ENCODE measurements around the gene SPRR3.

The SPRR3 gene

DNA sequence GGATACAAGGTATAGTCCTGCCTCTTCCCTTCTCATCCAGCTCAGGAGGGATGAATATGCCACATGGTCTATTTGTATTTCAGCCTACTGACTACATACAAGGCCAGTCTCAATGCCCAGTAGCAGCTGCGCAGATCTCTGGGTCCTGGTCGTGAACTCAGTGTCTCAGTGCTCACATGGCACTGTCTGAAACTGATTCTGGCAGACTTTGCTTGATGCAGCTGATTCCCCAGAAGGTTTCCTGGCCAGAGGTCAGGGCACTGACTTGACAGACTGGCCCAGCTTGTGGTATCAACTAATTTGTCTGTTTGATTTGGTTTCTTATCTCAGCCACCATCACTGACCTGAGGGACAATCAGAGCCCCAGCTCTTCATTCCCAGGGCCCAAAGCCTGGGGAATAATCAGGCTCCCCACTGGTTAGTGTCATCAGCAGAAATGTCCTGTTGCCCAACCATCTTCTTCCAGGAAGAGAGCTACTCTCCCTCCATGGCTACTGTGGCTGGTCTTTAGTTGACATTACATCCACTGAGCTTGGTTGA, 38.6 kb upstream of the SPRR3 start:
- Histone ChIP-seq H4K20me1 (no peaks in the 10 kb centered on the region), H3K27ac (peak overlapping the region in 2 of 11 experiments; percentile 67 to 69; a peak in 2 of 22 replicates), H3K4me1 (peaks cover 16 to 56% (median 44%) of the 10 kb centered on the region in 10 experiments), H3K4me3 (no peak overlapping the region), H3K4me2 (peak overlapping the region in 8 of 11 experiments; percentile 85 to 96 (median 90); a peak in 16 of 22 replicates), H3K9me3 (replicated peaks in 1 of 11) (peaks cover 0 to 11% (median 3%) of the 10 kb centered on the region in 11 experiments; a peak in 6 of 22 replicates), H3K27me3 (peaks cover 0 to 14% (median 0%) of the 10 kb centered on the region in 11 experiments; a peak in 3 of 22 replicates), H3K9ac (peak overlapping the region in 1 of 11 experiments; percentile 4; a peak in 1 of 22 replicates), H3K36me3 (no peaks in the 10 kb centered on the region)
- TF ChIP-seq Cebpa-rat (IDR thresholded peaks at IDR 0.05), result no peak

DNA sequence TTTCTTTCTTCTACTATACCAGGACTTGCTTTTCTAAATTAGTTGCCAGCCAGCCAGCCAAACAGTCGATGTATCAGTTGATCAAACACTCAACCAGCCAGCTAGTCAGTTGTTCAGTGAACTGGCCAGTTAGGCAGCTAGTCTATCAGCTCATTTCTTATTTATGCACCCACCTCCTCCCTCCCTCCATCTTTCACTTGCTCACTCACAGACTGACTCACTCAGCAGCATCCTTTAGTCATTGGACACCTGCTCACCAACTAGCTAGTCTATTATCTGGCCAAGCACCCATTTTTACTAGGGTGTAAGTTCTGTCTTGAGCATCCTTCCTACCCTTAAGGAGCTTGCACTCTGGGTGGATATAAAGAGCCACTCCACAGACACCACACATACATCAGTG, 37.0 kb upstream of the SPRR3 start:
- no peak overlapping the region for H3K4me2 ChIP-seq
- H3K4me3 ChIP-seq, result no peak overlapping the region
- peaks cover 0 to 10% (median 0%) of the 10 kb centered on the region in 11 experiments; a peak in 3 of 22 replicates for H3K9me3 ChIP-seq (replicated peaks in 1 of 11)
- TF ChIP-seq Cebpa-rat (IDR thresholded peaks at IDR 0.05), result no peak
- H3K27me3 ChIP-seq, result peaks cover 0 to 14% (median 0%) of the 10 kb centered on the region in 11 experiments; a peak in 3 of 22 replicates
- no peak overlapping the region for H3K9ac ChIP-seq
- H3K4me1 ChIP-seq, result peaks cover 25 to 60% (median 55%) of the 10 kb centered on the region in 10 experiments
- no peaks in the 10 kb centered on the region for H3K36me3 ChIP-seq
- H3K27ac ChIP-seq, result no peak overlapping the region
- no peaks in the 10 kb centered on the region for H4K20me1 ChIP-seq

DNA sequence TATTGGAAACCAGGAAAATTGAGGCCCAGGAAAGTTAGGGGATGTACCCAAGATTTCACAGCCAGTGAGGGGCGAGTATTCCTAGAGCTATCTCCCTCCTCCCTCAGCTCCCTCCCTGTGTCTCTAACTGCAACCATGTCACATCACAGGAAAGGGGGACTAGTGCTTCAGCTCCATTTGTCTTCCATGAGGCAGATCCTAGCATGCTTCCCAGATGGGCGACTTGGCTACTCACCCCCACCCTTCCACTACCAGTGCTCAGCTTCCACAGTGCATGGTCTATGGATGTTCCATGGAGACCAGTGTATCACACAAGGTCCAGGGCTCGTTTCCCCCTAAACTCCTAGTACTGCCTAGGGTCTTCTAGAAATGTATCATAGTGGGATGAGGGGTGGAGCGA, 35.7 kb upstream of the SPRR3 start:
- H3K9ac ChIP-seq, result no peak overlapping the region
- no peaks in the 10 kb centered on the region for H4K20me1 ChIP-seq
- no peak overlapping the region for H3K4me3 ChIP-seq
- peaks cover 0 to 10% (median 0%) of the 10 kb centered on the region in 11 experiments; a peak in 3 of 22 replicates for H3K9me3 ChIP-seq (replicated peaks in 1 of 11)
- H3K36me3 ChIP-seq, result no peaks in the 10 kb centered on the region
- no peak for TF ChIP-seq Cebpa-rat (IDR thresholded peaks at IDR 0.05)
- H3K4me1 ChIP-seq, result peaks cover 30 to 60% (median 55%) of the 10 kb centered on the region in 10 experiments
- peaks cover 0 to 7% (median 0%) of the 10 kb centered on the region in 11 experiments; a peak in 2 of 22 replicates for H3K27me3 ChIP-seq
- H3K27ac ChIP-seq, result no peak overlapping the region
- H3K4me2 ChIP-seq, result no peak overlapping the region

DNA sequence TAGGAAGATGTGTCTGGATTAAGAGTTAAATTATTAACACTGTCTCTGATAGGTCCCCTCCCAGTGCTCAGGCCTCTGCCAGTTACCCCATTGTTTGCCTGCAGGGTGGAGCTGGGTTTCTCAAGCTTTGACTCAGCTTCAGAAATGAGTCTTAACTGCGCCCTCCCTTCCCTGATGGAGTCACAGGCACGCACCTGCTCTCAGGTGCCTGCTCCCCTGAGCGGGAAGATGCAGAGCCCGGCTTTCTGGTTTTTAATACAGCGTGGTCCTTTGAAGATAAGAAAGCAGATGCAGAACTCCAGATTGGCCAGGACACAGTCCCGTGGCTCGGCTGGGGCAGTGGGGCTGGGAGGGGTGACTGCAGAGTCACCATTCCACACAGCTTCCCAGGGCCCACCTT, 34.3 kb upstream of the SPRR3 start:
- Histone ChIP-seq H3K9ac (no peak overlapping the region), H3K4me2 (no peak overlapping the region), H3K4me3 (no peak overlapping the region), H3K9me3 (replicated peaks in 1 of 11) (peaks cover 0 to 16% (median 2%) of the 10 kb centered on the region in 11 experiments; a peak in 10 of 22 replicates), H4K20me1 (no peaks in the 10 kb centered on the region), H3K4me1 (peaks cover 27 to 57% (median 52%) of the 10 kb centered on the region in 10 experiments), H3K27me3 (no peaks in the 10 kb centered on the region), H3K27ac (no peak overlapping the region), H3K36me3 (no peaks in the 10 kb centered on the region)
- no peak for TF ChIP-seq Cebpa-rat (IDR thresholded peaks at IDR 0.05)

DNA sequence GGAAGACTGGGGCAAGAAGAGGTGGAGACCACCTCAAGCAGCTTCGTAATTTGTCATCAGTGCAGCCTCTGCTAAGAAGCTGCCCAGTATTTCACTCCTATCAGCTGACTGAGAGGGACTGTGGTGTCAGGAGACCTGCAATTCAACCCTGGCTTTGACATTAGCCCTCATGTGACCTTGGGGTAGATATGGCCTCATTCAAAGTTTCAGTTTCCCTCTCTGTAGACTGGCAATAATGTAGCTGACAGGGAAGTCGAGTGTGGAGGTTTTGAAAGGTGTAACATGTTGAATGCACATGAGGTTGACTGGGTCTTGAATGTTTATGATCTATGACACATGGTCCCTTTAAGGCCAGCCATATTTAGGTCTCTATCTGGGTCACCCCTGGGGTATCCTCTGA, 33.3 kb upstream of the SPRR3 start:
- Histone ChIP-seq H3K27me3 (no peaks in the 10 kb centered on the region), H3K36me3 (no peaks in the 10 kb centered on the region), H3K9ac (no peak overlapping the region), H3K9me3 (replicated peaks in 1 of 11) (peaks cover 0 to 24% (median 12%) of the 10 kb centered on the region in 11 experiments; a peak in 20 of 22 replicates), H3K4me3 (no peak overlapping the region), H4K20me1 (no peaks in the 10 kb centered on the region), H3K4me1 (peaks cover 27 to 47% (median 41%) of the 10 kb centered on the region in 10 experiments), H3K4me2 (peak overlapping the region; percentile 25 to 87 (median 42); a peak in 18 of 22 replicates), H3K27ac (no peak overlapping the region)
- no peak for TF ChIP-seq Cebpa-rat (IDR thresholded peaks at IDR 0.05)

DNA sequence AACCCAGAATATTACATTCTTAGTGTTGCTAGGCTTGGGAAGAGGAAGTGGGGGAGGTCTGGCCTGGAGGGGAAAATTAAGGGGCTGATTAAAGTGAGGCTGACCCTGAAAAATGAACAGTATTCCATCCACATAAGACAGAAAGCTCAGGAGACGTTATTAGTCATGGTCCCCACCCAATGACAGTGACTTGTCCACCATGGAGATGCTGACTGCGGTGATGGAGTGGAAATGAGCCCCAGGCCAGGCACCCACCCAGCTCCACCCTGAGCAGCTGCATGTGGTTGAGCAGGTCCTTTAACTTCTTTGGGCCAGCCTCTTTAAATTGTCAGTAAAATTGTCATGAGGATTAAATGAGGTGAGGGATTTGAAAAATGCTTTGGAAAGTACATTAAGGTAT, 32.5 kb upstream of the SPRR3 start:
- Histone ChIP-seq H3K4me1 (peaks cover 27 to 42% (median 37%) of the 10 kb centered on the region in 10 experiments), H3K9ac (no peak overlapping the region), H3K27ac (no peak overlapping the region), H3K4me3 (no peak overlapping the region), H3K4me2 (peak overlapping the region; percentile 25 to 87 (median 42); a peak in 19 of 22 replicates), H3K9me3 (replicated peaks in 1 of 11) (peaks cover 7 to 30% (median 19%) of the 10 kb centered on the region in 11 experiments), H3K36me3 (no peaks in the 10 kb centered on the region), H4K20me1 (no peaks in the 10 kb centered on the region), H3K27me3 (no peaks in the 10 kb centered on the region)
- no peak for TF ChIP-seq Cebpa-rat (IDR thresholded peaks at IDR 0.05)

DNA sequence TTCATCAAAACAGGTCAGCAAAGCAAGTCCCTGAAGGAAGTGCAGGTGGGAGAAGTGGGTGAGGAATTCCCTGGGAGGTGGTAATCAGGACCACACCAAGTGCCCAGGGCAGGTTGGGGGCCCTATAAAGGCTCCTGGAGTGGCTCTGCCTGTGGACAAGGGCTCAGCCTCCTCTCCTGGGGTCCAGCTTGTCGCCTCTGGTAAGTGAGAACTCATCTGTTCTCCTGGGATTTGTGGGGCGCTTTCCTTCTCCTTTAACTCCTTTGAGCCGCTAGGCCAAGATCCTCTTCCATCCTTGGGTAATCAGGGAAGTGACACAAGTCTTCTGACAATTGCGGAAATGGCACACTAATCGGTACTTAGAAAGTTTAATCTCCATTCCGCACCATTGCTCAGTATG, 31.1 kb upstream of the SPRR3 start, which contains the start of gene SPRR4:
TSS of gene SPRR4 (plus strand) at position 154 of the 400 bp plus-strand sequence. CDS start 1,243 bp downstream, outside the sequence.
- Histone ChIP-seq H3K27me3 (no peaks in the 10 kb centered on the region), H3K36me3 (no peaks in the 10 kb centered on the region), H3K27ac (peak within 1 kb of the TSS in 8 of 11 experiments; percentile 34 to 59 (median 48); a peak in 16 of 22 replicates), H4K20me1 (no peaks in the 10 kb centered on the region), H3K4me3 (no peak within 1 kb of the TSS; a peak in 1 of 20 replicates), H3K9ac (peak within 1 kb of the TSS in 1 of 11 experiments; percentile 21; a peak in 1 of 22 replicates), H3K9me3 (replicated peaks in 1 of 11) (peaks cover 11 to 26% (median 19%) of the 10 kb centered on the region in 11 experiments), H3K4me1 (peaks cover 27 to 42% (median 37%) of the 10 kb centered on the region in 10 experiments), H3K4me2 (peak within 1 kb of the TSS; percentile 48 to 87 (median 71))
- TF ChIP-seq Cebpa-rat (IDR thresholded peaks at IDR 0.05), result peak in 3 of 11 experiments; percentile 12 to 60 (median 19); a peak in 1 of 22 replicates

DNA sequence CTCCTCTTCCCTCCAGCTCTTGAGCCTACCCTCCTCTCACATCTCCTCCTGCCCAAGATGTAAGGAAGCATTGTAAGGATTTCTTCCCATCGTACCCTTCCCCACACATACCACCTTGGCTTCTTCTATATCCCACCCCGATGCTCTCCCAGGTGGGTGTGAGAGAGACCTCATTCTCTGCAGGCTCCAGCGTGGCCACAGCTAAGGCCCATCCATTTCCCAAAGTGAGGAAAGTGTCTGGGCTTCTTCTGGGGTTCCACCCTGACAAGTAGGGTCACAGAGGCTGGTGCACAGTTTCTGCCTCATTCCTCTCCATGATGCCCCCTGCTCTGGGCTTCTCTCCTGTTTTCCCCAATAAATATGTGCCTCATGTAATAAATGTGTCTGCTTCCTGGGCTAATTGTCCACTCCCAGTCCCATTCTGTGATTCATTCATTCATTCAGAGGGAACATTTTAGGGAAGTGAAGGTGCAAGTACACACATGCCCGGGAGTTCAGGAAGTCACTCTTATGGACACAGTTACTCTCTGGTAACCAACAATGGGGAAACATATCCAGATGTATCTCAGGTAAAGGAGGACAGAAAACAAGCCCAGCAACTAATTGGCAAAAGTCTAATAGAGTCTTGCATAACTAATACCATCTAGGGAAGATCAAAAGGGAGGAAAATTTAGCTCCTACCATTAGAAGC, 29.2 kb upstream of the SPRR3 start:
- Histone ChIP-seq H3K9ac (no peak overlapping the region), H3K36me3 (no peaks in the 10 kb centered on the region), H3K9me3 (replicated peaks in 1 of 11) (peaks cover 11 to 26% (median 19%) of the 10 kb centered on the region in 11 experiments), H3K4me3 (no peak overlapping the region), H4K20me1 (no peaks in the 10 kb centered on the region), H3K27me3 (no peaks in the 10 kb centered on the region), H3K4me2 (peak overlapping the region in 1 of 11 experiments; percentile 86; a peak in 1 of 22 replicates), H3K27ac (no peak overlapping the region), H3K4me1 (peaks cover 27 to 45% (median 38%) of the 10 kb centered on the region in 10 experiments)
- no peak for TF ChIP-seq Cebpa-rat (IDR thresholded peaks at IDR 0.05)

DNA sequence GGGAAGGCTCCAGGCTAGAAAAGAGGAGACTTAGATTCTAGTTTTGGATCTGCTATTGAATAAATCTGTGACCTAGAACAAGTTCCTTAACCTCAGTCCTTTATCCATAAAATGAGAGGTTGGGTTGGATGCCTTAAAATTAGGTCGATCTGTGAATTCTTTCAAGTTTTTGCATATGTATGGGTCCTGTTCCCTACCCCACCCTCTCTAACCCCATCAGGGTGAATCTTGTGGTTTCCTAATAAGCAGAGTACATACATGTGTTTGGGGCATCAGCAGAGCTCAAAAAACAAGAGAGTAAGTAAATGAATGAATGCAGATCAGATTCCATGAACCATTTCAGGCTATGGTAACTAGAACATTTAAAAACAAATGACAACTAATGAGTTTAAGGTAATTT, 24.9 kb upstream of the SPRR3 start:
- Histone ChIP-seq H3K27ac (no peak overlapping the region), H3K36me3 (no peaks in the 10 kb centered on the region), H3K27me3 (no peaks in the 10 kb centered on the region), H3K4me2 (no peak overlapping the region), H3K9ac (no peak overlapping the region), H4K20me1 (no peaks in the 10 kb centered on the region), H3K9me3 (replicated peaks in 1 of 11) (peaks cover 11 to 26% (median 19%) of the 10 kb centered on the region in 11 experiments), H3K4me1 (peaks cover 0 to 8% (median 1%) of the 10 kb centered on the region in 10 experiments; a peak in 11 of 20 replicates), H3K4me3 (no peak overlapping the region)
- TF ChIP-seq Cebpa-rat (IDR thresholded peaks at IDR 0.05), result no peak

All from BLaER1 treated with 17β-estradiol and CSF1 and Interleukin-3, amounts not matched to agents 10 nM and 100 nM (cell line).